ENCODE measurements around the gene FILIP1. TPM values are rescaled to one million over a fixed set of nuclear protein-coding genes. Genes with fewer than 3 reads are reported as not detected.

Gene FILIP1
- total and polyA plus RNA-seq, 2 donors (not counting 1 experiment from before 2014, with no cell fraction given), result 0.33 to 2.3 TPM

DNA sequence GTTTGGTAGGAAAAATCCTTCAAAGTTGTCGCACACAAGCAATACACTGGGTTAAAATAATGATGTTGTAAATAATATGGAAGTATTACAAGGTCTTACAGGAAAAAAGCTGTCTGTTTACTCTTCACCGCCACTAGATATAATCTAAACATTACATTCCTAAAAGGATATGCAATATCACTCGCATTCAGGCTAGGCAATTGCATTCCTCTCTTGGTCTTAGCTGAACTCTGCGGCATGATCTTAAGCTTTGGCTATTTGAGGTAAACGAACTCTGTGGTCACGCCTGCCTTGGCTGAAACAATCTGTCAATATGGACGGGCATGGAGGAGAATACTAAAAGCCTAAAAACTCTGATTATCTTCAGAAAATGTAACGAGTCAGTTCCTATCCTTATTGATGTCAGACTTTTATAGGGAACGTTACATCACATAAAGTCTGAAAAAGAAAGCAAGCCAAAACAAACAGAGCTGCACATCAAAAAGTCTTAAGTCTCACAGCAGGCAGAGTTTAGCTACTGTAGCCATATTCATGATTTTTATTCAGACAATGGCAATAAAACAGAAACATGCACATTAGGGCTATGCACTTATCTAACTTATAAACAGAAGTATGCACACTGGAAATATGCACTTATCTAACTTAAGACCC is 30.8 kb upstream of the FILIP1 start:
- peak overlapping the region; percentile 60 for H3K27ac ChIP-seq (ENCODE audit: insufficient read depth, low read length)
- H3K4me3 ChIP-seq (replicated peaks in 1 of 4; ENCODE audit: control extremely low read depth in 1 of 4, insufficient read depth in 1 of 4, low read depth in 3 of 4, low read length in 4 of 4), result peak overlapping the region in 3 of 4 experiments; percentile 17 to 37 (median 24)
- TF ChIP-seq EZH2 (IDR thresholded peaks at IDR 0.05; ENCODE audit: low read length, missing control alignments), result no peak
- TF ChIP-seq, protein P1, sequence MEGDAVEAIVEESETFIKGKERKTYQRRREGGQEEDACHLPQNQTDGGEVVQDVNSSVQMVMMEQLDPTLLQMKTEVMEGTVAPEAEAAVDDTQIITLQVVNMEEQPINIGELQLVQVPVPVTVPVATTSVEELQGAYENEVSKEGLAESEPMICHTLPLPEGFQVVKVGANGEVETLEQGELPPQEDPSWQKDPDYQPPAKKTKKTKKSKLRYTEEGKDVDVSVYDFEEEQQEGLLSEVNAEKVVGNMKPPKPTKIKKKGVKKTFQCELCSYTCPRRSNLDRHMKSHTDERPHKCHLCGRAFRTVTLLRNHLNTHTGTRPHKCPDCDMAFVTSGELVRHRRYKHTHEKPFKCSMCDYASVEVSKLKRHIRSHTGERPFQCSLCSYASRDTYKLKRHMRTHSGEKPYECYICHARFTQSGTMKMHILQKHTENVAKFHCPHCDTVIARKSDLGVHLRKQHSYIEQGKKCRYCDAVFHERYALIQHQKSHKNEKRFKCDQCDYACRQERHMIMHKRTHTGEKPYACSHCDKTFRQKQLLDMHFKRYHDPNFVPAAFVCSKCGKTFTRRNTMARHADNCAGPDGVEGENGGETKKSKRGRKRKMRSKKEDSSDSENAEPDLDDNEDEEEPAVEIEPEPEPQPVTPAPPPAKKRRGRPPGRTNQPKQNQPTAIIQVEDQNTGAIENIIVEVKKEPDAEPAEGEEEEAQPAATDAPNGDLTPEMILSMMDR (conservative IDR thresholded peaks at IDR 0.05 in 1 of 2, IDR thresholded peaks at IDR 0.05 in 1 of 2; ENCODE audit: low read depth in 1 of 2, low read length in 2 of 2), result no peak
- no peaks in the 10 kb centered on the region for H3K36me3 ChIP-seq (ENCODE audit: control insufficient read depth, insufficient read depth, low read length)
- peaks cover 12% of the 10 kb centered on the region for H3K4me1 ChIP-seq (ENCODE audit: control insufficient read depth, extremely low read depth, insufficient read depth, low read length)
- peak overlapping the region; percentile 73 for H3K4me2 ChIP-seq (ENCODE audit: extremely low read depth, insufficient read depth, low read length)
- H4K20me1 ChIP-seq (ENCODE audit: control insufficient read depth, extremely low read depth, insufficient read depth, low read length), result no peaks in the 10 kb centered on the region
- H3K9me3 ChIP-seq (ENCODE audit: control insufficient read depth, insufficient read depth, low read depth, low read length), result no peaks in the 10 kb centered on the region
- H3K79me2 ChIP-seq (ENCODE audit: control insufficient read depth, insufficient read depth, low read length), result no peaks in the 10 kb centered on the region
- peak; percentile 91 to 97 for DNase-seq (ENCODE audit: low read depth in 2 of 2)
- no peak overlapping the region for H3K9ac ChIP-seq (ENCODE audit: insufficient read depth, low read length)
- no peak overlapping the region for H2AFZ ChIP-seq (ENCODE audit: low read length)
- no peaks in the 10 kb centered on the region for H3K27me3 ChIP-seq (ENCODE audit: control insufficient read depth, insufficient read depth, low read length)

DNA sequence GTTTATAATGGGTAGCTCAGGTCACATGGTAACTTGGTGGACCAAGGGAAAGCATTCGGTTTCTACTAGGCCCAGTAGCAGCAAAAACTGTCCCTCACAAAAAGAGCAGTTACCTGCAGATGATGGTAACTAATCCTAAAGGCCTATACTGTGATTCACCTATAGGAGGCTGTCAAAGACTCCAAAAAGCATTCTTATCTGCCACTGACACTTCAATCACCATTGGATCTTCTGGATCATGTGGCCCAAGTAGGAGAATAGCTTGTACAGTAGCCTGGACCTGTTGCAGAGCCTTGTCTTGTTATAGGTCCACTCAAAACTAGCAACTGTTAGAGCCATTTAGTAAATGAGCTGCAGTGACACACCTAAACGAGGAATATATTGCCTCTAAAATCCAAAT is 23.2 kb upstream of the FILIP1 start:
- Histone ChIP-seq H3K9me3 (ENCODE audit: control insufficient read depth, insufficient read depth, low read depth, low read length) (no peaks in the 10 kb centered on the region), H3K9ac (ENCODE audit: insufficient read depth, low read length) (no peak overlapping the region), H3K4me3 (replicated peaks in 1 of 4; ENCODE audit: control extremely low read depth in 1 of 4, insufficient read depth in 1 of 4, low read depth in 3 of 4, low read length in 4 of 4) (no peak overlapping the region), H3K4me1 (ENCODE audit: control insufficient read depth, extremely low read depth, insufficient read depth, low read length) (no peaks in the 10 kb centered on the region), H3K27ac (ENCODE audit: insufficient read depth, low read length) (no peak overlapping the region), H3K4me2 (ENCODE audit: extremely low read depth, insufficient read depth, low read length) (no peak overlapping the region), H4K20me1 (ENCODE audit: control insufficient read depth, extremely low read depth, insufficient read depth, low read length) (no peaks in the 10 kb centered on the region), H3K36me3 (ENCODE audit: control insufficient read depth, insufficient read depth, low read length) (no peaks in the 10 kb centered on the region), H2AFZ (ENCODE audit: low read length) (no peak overlapping the region), H3K79me2 (ENCODE audit: control insufficient read depth, insufficient read depth, low read length) (no peaks in the 10 kb centered on the region), H3K27me3 (ENCODE audit: control insufficient read depth, insufficient read depth, low read length) (no peaks in the 10 kb centered on the region)
- TF ChIP-seq, protein P1 (conservative IDR thresholded peaks at IDR 0.05 in 1 of 2, IDR thresholded peaks at IDR 0.05 in 1 of 2; ENCODE audit: low read depth in 1 of 2, low read length in 2 of 2), result no peak
- no peak for TF ChIP-seq EZH2 (IDR thresholded peaks at IDR 0.05; ENCODE audit: low read length, missing control alignments)
- DNase-seq (ENCODE audit: low read depth in 2 of 2), result no peak

DNA sequence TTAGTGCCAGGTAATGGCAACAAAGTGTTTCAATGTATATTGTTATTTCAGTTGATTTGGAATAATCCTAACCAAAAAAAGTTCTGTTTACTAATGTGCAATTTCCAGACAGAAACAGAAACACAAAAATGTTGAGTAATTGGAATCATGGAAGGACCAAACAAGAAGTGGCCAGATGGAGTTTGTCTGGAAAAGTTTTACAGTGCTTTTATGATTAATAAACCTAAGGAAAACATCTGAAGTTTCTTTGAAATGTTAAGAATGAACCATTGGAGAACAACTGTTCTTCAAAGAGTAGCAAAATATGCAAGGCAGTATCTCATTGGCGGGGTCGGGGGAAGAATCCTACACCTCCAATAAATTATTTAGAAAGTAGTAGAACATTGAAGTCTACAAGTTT is 19.0 kb upstream of the FILIP1 start:
- DNase-seq (ENCODE audit: low read depth in 2 of 2), result no peak
- Histone ChIP-seq H4K20me1 (ENCODE audit: control insufficient read depth, extremely low read depth, insufficient read depth, low read length) (no peaks in the 10 kb centered on the region), H3K4me3 (replicated peaks in 1 of 4; ENCODE audit: control extremely low read depth in 1 of 4, insufficient read depth in 1 of 4, low read depth in 3 of 4, low read length in 4 of 4) (no peak overlapping the region), H3K9ac (ENCODE audit: insufficient read depth, low read length) (no peak overlapping the region), H3K27ac (ENCODE audit: insufficient read depth, low read length) (no peak overlapping the region), H3K4me2 (ENCODE audit: extremely low read depth, insufficient read depth, low read length) (no peak overlapping the region), H3K4me1 (ENCODE audit: control insufficient read depth, extremely low read depth, insufficient read depth, low read length) (no peaks in the 10 kb centered on the region), H3K79me2 (ENCODE audit: control insufficient read depth, insufficient read depth, low read length) (no peaks in the 10 kb centered on the region), H2AFZ (ENCODE audit: low read length) (no peak overlapping the region), H3K9me3 (ENCODE audit: control insufficient read depth, insufficient read depth, low read depth, low read length) (no peaks in the 10 kb centered on the region), H3K27me3 (ENCODE audit: control insufficient read depth, insufficient read depth, low read length) (no peaks in the 10 kb centered on the region), H3K36me3 (ENCODE audit: control insufficient read depth, insufficient read depth, low read length) (no peaks in the 10 kb centered on the region)
- TF ChIP-seq, protein P1 (conservative IDR thresholded peaks at IDR 0.05 in 1 of 2, IDR thresholded peaks at IDR 0.05 in 1 of 2; ENCODE audit: low read depth in 1 of 2, low read length in 2 of 2), result no peak
- TF ChIP-seq EZH2 (IDR thresholded peaks at IDR 0.05; ENCODE audit: low read length, missing control alignments), result no peak

Measured in fibroblast of lung (primary cell).